B cell (primary cell): ENCODE data around the gene IFI27L2. TPM values are rescaled to one million over a fixed set of nuclear protein-coding genes. Genes with fewer than 3 reads are reported as not detected.

Experiments used
- ATAC-seq: fragments of 200-7000 bp; cut with Tn5 transposase; one replicate; pipeline ENCODE4 v1.10.0; 2021; ENCODE audit warnings: low read depth, mild to moderate bottlenecking, moderate number of reproducible peaks, moderate library complexity
- CTCF ChIA-PET: fragments of 350-600 bp; sonication (Branson Sonifier 250); formaldehyde crosslinking; loops from one replicate; lab custom pipeline; 2021; ENCODE audit warnings: antibody characterized with exemption, inconsistent platforms; lab: Charles Lee
- POLR2A ChIA-PET: fragments of 350-600 bp; sonication (Branson Sonifier 250); formaldehyde crosslinking; loops from one replicate; lab custom pipeline; 2021; ENCODE audit warnings: antibody characterized with exemption; lab: Charles Lee
- DNase-seq: peaks from one replicate; pipeline ENCODE4 v3.0.0; 2013
- H2AFZ ChIP-seq: 2 replicates; pipeline ENCODE4 v1.6.1; 2012; ENCODE audit warnings: mild to moderate bottlenecking, low read depth, low read length; ENCODE audit not compliant: insufficient read depth, poor library complexity, severe bottlenecking
- H3K27ac ChIP-seq, 2 donors: 1 replicate in 1 of 2; 2 replicates in 1 of 2; pipeline ENCODE4 v1.5.1; 2012 to 2013; ENCODE audit warnings: low read length in 2 of 2, mild to moderate bottlenecking in 2 of 2, moderate library complexity in 1 of 2
- H3K27me3 ChIP-seq, 4 experiments: fragments of 200-600 bp in 1 of 4; sonication (generic) in 1 of 4; replicated peaks in 1 of 4; 1 replicate in 2 of 4; 2 replicates in 2 of 4; pipeline versions ENCODE4 v1.6.1 to v1.7.0; 2013 to 2016; ENCODE audit warnings: low read length in 3 of 4, mild to moderate bottlenecking in 2 of 4, mixed read lengths in 1 of 4, moderate library complexity in 1 of 4; ENCODE audit not compliant: insufficient read depth in 4 of 4, control insufficient read depth in 3 of 4; ENCODE audit errors: control extremely low read depth in 1 of 4
- H3K36me3 ChIP-seq, 2 experiments: replicated peaks in 1 of 2; 1 replicate in 1 of 2; 2 replicates in 1 of 2; pipeline versions ENCODE4 v1.6.1 to v1.7.1; 2013; ENCODE audit warnings: low read length in 1 of 2; ENCODE audit not compliant: insufficient read depth in 2 of 2, control insufficient read depth in 1 of 2; ENCODE audit errors: control extremely low read depth in 1 of 2, extremely low read depth in 1 of 2
- H3K4me1 ChIP-seq, 2 donors: fragments of 200-600 bp in 1 of 2; sonication (generic) in 1 of 2; 1 replicate in 1 of 2; 2 replicates in 1 of 2; pipeline versions ENCODE4 v1.5.1 to v1.6.1; 2013 to 2017; ENCODE audit warnings: low read length in 2 of 2; ENCODE audit not compliant: control insufficient read depth in 2 of 2, insufficient read depth in 2 of 2
- H3K4me2 ChIP-seq: replicated peaks from 2 replicates; pipeline ENCODE3; 2012; ENCODE audit warnings: mild to moderate bottlenecking, low read depth, low read length; ENCODE audit not compliant: poor library complexity, severe bottlenecking
- H3K4me3 ChIP-seq, 5 experiments: fragments of 200-600 bp in 1 of 5; sonication (generic) in 1 of 5; 1 replicate in 3 of 5; 2 replicates in 2 of 5; pipeline versions ENCODE4 v1.5.1 to v1.7.0; 2011 to 2016; ENCODE audit warnings: low read length in 4 of 5, mild to moderate bottlenecking in 4 of 5, low read depth in 2 of 5, control low read depth in 1 of 5, moderate library complexity in 1 of 5; ENCODE audit not compliant: insufficient read depth in 1 of 5; ENCODE audit errors: control extremely low read depth in 1 of 5, extremely low read depth in 1 of 5
- H3K79me2 ChIP-seq: fragments of 200-600 bp; sonication (generic); one replicate; pipeline ENCODE4 v1.6.0; 2016; ENCODE audit warnings: low read length; ENCODE audit not compliant: control insufficient read depth, insufficient read depth
- H3K9ac ChIP-seq: fragments of 200-600 bp; sonication (generic); 2 replicates; pipeline ENCODE4 v1.6.1; 2017; ENCODE audit warnings: mild to moderate bottlenecking, low read length, moderate library complexity
- H3K9me3 ChIP-seq, 3 donors: one replicate each; pipeline versions ENCODE4 v1.6.1 to v1.7.1; 2013; ENCODE audit warnings: low read length in 2 of 3; ENCODE audit not compliant: control insufficient read depth in 2 of 3, insufficient read depth in 1 of 3; ENCODE audit errors: control extremely low read depth in 1 of 3
- H4K20me1 ChIP-seq: 2 replicates; pipeline ENCODE4 v1.6.0; 2012; ENCODE audit warnings: mild to moderate bottlenecking, low read length; ENCODE audit not compliant: insufficient read depth, control insufficient read depth, poor library complexity, severe bottlenecking
- H3K27ac Mint-ChIP-seq: one replicate; pipeline ENCODE4 v1.8.0; 2021; ENCODE audit warnings: mixed read lengths
- H3K27me3 Mint-ChIP-seq: one replicate; pipeline ENCODE4 v1.8.0; 2021; ENCODE audit warnings: mixed read lengths
- H3K4me1 Mint-ChIP-seq: one replicate; pipeline ENCODE4 v1.8.0; 2021; ENCODE audit warnings: mixed read lengths
- H3K4me3 Mint-ChIP-seq: one replicate; pipeline ENCODE4 v1.8.0; 2021; ENCODE audit warnings: mixed read lengths
- H3K9me3 Mint-ChIP-seq: one replicate; pipeline ENCODE4 v1.8.0; 2022; ENCODE audit warnings: mixed read lengths; ENCODE audit not compliant: insufficient read depth
- EZH2 ChIP-seq: IDR thresholded peaks from 2 replicates; pipeline ENCODE4 v1.6.1; 2012; ENCODE audit warnings: borderline replicate concordance, low read depth, mild to moderate bottlenecking, moderate library complexity, low read length; ENCODE audit not compliant: insufficient read depth, poor library complexity, severe bottlenecking
- WGBS: methylation state at CpG from one replicate; pipeline ENCODE4 v1.1.5; 2013; ENCODE audit warnings: missing lambda C conversion rate; ENCODE audit not compliant: insufficient coverage; 5-methylcytosine and 5-hydroxymethylcytosine counted together
- intact Hi-C: fragments of 100-400 bp; cut with micrococcal nuclease; formaldehyde crosslinking; loops from one replicate; pipeline ENCODE4 v1.10.0; 2022
- polyA plus RNA-seq: library from polyadenylated mRNA; depleted of rRNA; stranded (reverse); fragments of >200 nt; gene quantifications from 2 replicates; pipeline ENCODE4 v1.2.3, GENCODE V29; 2012
- total RNA-seq, 2 donors: library from RNA; stranded (reverse); fragments of 120-200 nt in 1 of 2; gene quantifications; 1 replicate in 1 of 2; 2 replicates in 1 of 2; pipeline versions ENCODE4 v1.2.3 to v1.2.4, GENCODE V29; 2013 to 2022
- TF ChIP-seq, protein P1 (sequence below): fragments of 200-600 bp; IDR thresholded peaks from one replicate; pipeline ENCODE4 v1.8.0; 2022; ENCODE audit warnings: antibody characterized with exemption, mild to moderate bottlenecking

IFI27L2 gene
- total and polyA plus RNA-seq, 2 donors (not counting 1 experiment from before 2014, with no cell fraction given) = 30.2 to 57.4 TPM

DNA sequence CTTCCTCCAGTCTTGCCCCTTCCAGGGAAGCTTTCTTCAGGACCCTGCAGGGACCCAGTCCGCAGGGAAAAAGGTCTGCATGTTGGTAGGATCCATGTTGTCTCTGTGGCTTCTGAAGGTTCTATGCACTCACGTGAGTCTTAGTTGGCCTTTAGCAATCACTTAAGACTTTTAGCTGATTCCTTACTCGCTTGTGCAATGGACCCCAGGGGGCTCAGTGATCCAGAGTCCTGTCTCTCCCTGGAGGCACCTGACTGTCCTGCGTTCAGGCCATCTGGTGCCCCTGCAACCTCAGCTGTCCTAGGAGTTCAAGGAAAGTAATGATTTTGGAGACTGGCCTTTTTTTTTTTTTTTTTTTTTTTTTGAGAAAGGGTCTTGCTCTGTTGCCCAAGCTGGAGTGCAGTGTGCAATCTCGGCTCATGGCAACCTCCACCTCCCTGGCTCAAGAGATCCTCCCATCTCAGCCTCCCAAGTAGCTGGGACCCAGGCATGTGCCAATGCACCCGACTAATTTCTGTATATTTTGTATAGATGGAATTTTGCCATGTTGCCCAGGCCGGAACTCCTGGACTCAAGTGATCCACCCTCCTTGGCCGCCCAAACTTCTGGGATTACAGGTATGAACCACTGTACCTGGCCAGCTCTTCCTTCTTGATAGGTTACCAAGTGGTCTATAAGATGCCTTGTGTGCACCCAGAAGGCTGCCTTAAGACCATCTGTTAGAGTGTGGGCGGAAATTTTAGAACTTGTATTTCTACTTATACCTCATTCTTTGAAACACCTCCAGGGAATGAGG, 4.6 kb downstream of the IFI27L2 start:
- H3K9me3 ChIP-seq = peaks cover 0 to 15% (median 9%) of the 10 kb centered on the region in 3 donors
- intact Hi-C loops = no loop called here
- no peak overlapping the region for H3K27ac Mint-ChIP-seq
- no peak overlapping the region for H3K27ac ChIP-seq
- H3K4me1 ChIP-seq = peaks cover 6 to 11% of the 10 kb centered on the region in 2 donors
- H3K27me3 ChIP-seq = peaks cover 0 to 10% (median 0%) of the 10 kb centered on the region in 4 experiments
- no peak for DNase-seq
- no peaks in the 10 kb centered on the region for H4K20me1 ChIP-seq
- no peak overlapping the region for H2AFZ ChIP-seq
- TF ChIP-seq EZH2 = no peak
- TF ChIP-seq, protein P1, sequence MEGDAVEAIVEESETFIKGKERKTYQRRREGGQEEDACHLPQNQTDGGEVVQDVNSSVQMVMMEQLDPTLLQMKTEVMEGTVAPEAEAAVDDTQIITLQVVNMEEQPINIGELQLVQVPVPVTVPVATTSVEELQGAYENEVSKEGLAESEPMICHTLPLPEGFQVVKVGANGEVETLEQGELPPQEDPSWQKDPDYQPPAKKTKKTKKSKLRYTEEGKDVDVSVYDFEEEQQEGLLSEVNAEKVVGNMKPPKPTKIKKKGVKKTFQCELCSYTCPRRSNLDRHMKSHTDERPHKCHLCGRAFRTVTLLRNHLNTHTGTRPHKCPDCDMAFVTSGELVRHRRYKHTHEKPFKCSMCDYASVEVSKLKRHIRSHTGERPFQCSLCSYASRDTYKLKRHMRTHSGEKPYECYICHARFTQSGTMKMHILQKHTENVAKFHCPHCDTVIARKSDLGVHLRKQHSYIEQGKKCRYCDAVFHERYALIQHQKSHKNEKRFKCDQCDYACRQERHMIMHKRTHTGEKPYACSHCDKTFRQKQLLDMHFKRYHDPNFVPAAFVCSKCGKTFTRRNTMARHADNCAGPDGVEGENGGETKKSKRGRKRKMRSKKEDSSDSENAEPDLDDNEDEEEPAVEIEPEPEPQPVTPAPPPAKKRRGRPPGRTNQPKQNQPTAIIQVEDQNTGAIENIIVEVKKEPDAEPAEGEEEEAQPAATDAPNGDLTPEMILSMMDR = no peak
- H3K4me3 ChIP-seq = no peak overlapping the region
- H3K27me3 Mint-ChIP-seq = peaks cover 16% of the 10 kb centered on the region
- 100% methylated on average over 5 of the region's 9 CpGs for whole genome bisulfite sequencing
- H3K4me1 Mint-ChIP-seq = peaks cover 8% of the 10 kb centered on the region
- H3K4me3 Mint-ChIP-seq = no peak overlapping the region
- peaks cover 0 to 3% of the 10 kb centered on the region in 2 experiments for H3K36me3 ChIP-seq
- H3K9ac ChIP-seq = no peak overlapping the region
- POLR2A ChIA-PET = no interaction called here
- CTCF ChIA-PET = interaction anchor here (1.1 to 1.2 kb wide), 2 partner anchors 12 to 13 kb away, joined by 3 to 4 read pairs; no protein-coding TSS in a partner anchor
- peaks cover 9% of the 10 kb centered on the region for H3K9me3 Mint-ChIP-seq
- no peak overlapping the region for H3K4me2 ChIP-seq
- H3K79me2 ChIP-seq = no peaks in the 10 kb centered on the region
- ATAC-seq = no peak

DNA sequence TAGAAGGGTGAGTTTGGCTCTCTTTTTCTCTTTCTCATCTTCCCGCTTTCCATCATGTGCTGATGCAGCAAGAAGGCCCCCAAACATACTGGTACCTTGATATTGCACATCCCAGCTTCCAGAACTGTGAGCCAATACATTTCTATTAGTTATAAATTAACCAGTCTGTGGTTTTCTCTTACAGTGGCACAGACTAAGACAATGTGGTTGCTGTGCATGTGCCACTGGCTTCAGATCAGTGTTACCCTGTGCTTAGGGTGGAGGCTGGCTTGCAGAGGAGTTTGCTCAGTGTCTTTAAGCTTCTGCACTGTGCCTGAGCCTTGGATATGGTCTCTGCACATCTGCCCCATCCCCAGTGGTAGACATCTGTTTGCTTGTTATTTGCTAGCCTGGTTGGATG, 5.5 kb downstream of the IFI27L2 start:
- Histone ChIP-seq H3K4me1 (peaks cover 2 to 5% of the 10 kb centered on the region in 2 donors), H3K9me3 (peaks cover 0 to 23% (median 17%) of the 10 kb centered on the region in 3 donors), H3K79me2 (no peaks in the 10 kb centered on the region), H3K4me3 (no peak overlapping the region), H3K27me3 (peaks cover 0 to 14% (median 0%) of the 10 kb centered on the region in 4 experiments), H4K20me1 (no peaks in the 10 kb centered on the region), H3K4me2 (no peak overlapping the region), H2AFZ (no peak overlapping the region), H3K36me3 (peaks cover 0 to 3% of the 10 kb centered on the region in 2 experiments), H3K9ac (no peak overlapping the region), H3K27ac (no peak overlapping the region)
- POLR2A ChIA-PET = no interaction called here
- H3K4me3 Mint-ChIP-seq = no peak overlapping the region
- no peak for DNase-seq
- no peak for TF ChIP-seq EZH2
- TF ChIP-seq, protein P1 = no peak
- H3K4me1 Mint-ChIP-seq = peaks cover 3% of the 10 kb centered on the region
- no CpG with 5 or more reads among the region's 1 CpG for WGBS
- H3K27ac Mint-ChIP-seq = no peak overlapping the region
- CTCF ChIA-PET = interaction anchor here (1.1 kb wide), 1 partner anchor 14 kb away, joined by 4 read pairs; no protein-coding TSS in a partner anchor
- H3K27me3 Mint-ChIP-seq = peaks cover 16% of the 10 kb centered on the region
- peaks cover 13% of the 10 kb centered on the region for H3K9me3 Mint-ChIP-seq
- no peak for ATAC-seq
- intact Hi-C loops = no loop called here
